Measurements from ENCODE around the gene DOCK8.
"Not testable (repeated sequence)": the region's sequence is repeated elsewhere in the genome, so short reads cannot be mapped to it uniquely, and the experiment has no call there.

Gene DOCK8

DNA sequence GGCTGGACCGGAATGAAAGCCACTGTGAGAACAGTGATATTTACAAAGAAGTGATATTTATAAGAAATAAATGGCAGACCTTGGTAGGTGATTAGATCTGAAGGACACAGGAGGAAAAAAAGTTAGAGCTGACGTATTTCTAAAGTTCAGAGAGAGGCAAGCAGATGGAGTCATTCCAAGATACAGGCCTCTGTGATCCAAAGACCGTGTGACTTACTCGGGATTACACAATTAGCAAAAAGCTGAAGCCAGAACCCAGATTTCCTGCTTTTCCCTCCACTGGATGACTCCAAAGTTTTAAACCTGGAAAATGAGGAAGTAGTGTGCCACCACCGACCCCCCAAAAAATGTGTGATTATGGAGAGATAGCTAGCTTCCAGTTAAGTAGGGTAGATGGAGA is 3.1 kb upstream of the DOCK8 start:
- H3K4me3 ChIP-seq (ENCODE audit: control insufficient read depth, low read depth, low read length) = no peak overlapping the region
- TF ChIP-seq, protein P1, sequence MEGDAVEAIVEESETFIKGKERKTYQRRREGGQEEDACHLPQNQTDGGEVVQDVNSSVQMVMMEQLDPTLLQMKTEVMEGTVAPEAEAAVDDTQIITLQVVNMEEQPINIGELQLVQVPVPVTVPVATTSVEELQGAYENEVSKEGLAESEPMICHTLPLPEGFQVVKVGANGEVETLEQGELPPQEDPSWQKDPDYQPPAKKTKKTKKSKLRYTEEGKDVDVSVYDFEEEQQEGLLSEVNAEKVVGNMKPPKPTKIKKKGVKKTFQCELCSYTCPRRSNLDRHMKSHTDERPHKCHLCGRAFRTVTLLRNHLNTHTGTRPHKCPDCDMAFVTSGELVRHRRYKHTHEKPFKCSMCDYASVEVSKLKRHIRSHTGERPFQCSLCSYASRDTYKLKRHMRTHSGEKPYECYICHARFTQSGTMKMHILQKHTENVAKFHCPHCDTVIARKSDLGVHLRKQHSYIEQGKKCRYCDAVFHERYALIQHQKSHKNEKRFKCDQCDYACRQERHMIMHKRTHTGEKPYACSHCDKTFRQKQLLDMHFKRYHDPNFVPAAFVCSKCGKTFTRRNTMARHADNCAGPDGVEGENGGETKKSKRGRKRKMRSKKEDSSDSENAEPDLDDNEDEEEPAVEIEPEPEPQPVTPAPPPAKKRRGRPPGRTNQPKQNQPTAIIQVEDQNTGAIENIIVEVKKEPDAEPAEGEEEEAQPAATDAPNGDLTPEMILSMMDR (conservative IDR thresholded peaks at IDR 0.05; ENCODE audit: control insufficient read depth, insufficient read depth, low read depth, low read length) = no peak
- DNase-seq (ENCODE audit: low read depth) = peak; percentile 54

DNA sequence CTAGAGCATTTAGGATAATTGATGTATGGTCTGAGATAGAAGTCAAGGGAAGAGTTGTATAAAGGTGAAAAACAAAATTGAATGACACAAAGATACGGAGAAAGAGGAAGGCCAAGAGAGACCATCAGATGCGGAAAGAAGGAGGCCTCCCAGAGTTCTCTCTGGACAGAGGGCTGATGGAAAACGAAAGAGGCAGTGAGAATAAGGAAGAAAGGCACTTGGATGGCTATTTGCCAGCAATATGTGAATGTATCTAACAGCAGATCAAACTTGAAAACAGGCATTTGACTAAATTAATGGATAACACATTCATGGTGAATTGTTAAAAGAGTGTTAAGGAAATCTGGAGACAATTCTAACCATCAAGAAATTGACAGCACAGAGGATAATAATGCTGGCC is 2.4 kb upstream of the DOCK8 start:
- TF ChIP-seq, protein P1 (conservative IDR thresholded peaks at IDR 0.05; ENCODE audit: control insufficient read depth, insufficient read depth, low read depth, low read length) = no peak
- no peak for DNase-seq (ENCODE audit: low read depth)
- H3K4me3 ChIP-seq (ENCODE audit: control insufficient read depth, low read depth, low read length) = no peak overlapping the region

DNA sequence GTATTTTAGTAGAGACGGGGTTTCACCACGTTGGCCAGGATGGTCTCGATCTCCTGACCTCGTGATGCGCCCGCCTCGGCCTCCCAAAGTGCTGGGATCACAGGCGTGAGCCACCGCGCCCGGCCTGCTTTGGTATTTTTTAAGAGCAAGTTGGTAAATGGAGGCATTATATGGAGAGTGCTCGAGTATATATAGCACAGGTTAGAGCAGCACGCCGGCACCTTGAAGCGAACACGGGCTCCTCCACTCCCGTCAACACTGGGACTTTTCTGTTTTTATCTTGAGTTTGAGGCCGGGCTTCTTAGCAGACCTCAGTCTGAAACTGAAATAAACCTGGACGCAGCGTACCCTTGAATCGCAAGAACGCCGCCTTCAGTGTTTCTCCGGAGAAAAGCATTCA is 764 bp upstream of the DOCK8 start:
- not testable (repeated sequence) for H3K4me3 ChIP-seq (ENCODE audit: control insufficient read depth, low read depth, low read length); DNase-seq (ENCODE audit: low read depth)

DNA sequence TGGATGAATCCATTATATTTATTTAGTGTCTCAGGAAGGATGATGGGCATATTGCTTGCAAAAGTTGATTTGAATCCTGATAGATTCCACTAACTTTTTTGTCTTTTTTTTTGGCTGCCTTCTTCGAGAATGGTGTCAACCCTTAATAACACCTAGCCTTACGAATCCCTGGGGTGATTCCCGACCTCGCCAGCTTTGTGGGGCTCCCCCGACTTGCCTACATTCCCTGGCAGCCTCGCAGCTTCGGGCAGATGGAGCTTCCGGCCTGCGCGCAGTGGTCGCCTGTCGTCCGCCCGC is 366 bp upstream of the DOCK8 start:
- TF ChIP-seq, protein P1 (conservative IDR thresholded peaks at IDR 0.05; ENCODE audit: control insufficient read depth, insufficient read depth, low read depth, low read length) = no peak
- no peak for DNase-seq (ENCODE audit: low read depth)
- H3K4me3 ChIP-seq (ENCODE audit: control insufficient read depth, low read depth, low read length) = no peak overlapping the region

DNA sequence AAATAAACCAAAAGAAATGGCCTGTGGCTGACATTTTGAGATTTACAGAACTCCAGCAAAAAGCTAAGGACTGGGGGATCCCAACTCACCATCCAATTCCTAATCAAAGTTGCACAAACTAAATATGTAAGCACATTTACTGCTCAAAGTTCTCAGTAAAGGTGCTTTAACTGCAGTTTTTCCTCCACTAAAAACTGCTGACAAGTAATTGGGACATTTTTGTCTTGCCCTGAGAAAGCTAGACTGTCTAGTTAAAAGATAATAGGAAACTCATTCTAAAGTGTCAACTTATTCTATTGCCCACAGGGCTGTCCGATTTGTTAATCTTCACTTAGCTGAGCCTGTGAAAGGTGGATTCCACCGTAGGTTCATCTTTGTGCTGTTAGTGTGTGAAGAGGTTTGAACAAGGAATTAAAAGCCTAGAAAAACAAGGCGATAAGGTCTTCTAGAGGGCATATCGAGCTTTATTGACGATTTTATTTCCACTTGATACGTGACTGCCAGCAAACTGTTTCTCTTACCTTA is 1.0 kb downstream of the DOCK8 start:
- TF ChIP-seq, protein P1 (conservative IDR thresholded peaks at IDR 0.05; ENCODE audit: control insufficient read depth, insufficient read depth, low read depth, low read length) = no peak
- no peak overlapping the region for H3K4me3 ChIP-seq (ENCODE audit: control insufficient read depth, low read depth, low read length)
- no peak for DNase-seq (ENCODE audit: low read depth)

DNA sequence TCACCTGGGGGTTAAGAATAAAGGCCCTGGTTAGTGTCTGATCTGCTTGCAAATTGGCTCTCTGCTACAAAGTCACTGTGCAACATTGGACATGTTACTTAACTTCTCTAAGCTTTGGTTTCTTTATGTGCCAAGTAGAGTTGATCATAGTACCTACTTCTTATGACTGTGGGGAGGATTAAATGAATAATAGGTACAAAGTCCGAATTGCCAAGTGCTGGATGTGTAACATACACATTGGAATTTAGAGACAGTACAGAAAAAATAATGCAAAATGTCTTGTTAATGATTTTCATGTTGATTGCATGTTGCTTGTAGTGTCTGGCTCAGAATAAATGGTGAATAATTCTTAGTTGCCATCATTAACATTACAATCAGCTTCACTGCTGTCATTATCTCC is 2.2 kb downstream of the DOCK8 start:
- no peak for DNase-seq (ENCODE audit: low read depth)
- H3K4me3 ChIP-seq (ENCODE audit: control insufficient read depth, low read depth, low read length) = no peak overlapping the region
- TF ChIP-seq, protein P1 (conservative IDR thresholded peaks at IDR 0.05; ENCODE audit: control insufficient read depth, insufficient read depth, low read depth, low read length) = no peak

DNA sequence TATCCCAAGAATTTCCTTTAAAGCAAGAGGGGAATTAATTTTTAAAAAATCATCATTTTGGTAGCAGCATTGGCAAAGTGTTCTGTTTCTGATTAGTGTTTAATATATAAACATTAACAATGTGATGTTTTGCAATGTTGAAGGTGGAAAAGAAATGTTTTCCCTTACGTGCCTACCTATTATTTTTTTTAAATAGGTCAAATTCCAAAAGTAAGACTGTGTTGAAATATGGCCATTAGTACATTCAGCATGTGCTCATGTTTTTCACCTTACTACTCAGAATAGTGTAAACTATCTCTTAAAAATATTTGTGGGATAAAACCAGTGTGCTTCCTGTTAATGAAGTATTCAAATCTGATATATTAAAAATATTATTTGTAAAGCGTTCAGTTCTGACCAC is 3.3 kb downstream of the DOCK8 start:
- H3K4me3 ChIP-seq (ENCODE audit: control insufficient read depth, low read depth, low read length) = no peak overlapping the region
- DNase-seq (ENCODE audit: low read depth) = no peak

DNA sequence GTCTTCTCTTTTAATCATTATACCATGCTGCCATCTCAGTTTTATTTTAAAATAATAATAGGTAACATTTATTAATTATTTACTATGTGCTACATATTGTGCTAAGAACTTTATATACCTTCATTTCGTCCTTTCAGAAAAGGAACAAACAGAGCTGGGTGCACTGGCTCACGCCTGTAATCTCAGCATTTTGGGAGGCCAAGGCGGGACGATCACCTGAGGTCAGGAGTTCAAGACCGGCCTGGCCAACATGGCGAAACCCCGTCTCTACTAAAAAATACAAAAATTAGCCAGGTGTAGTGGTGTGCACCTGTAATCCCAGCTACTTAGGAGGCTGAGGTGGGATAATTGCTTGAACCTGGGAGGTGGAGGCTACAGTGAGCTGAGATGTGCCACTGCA is 4.4 kb downstream of the DOCK8 start:
- H3K4me3 ChIP-seq (ENCODE audit: control insufficient read depth, low read depth, low read length); DNase-seq (ENCODE audit: low read depth): not testable (repeated sequence)

More for the DNA sequence above, 3.3 kb downstream of the DOCK8 start:
- TF ChIP-seq, protein P1 (conservative IDR thresholded peaks at IDR 0.05; ENCODE audit: control insufficient read depth, insufficient read depth, low read depth, low read length) = no peak
